KOPT-K1 (cell line): ENCODE data around the gene KIFC1.
"Not testable (repeated sequence)": the region's sequence is repeated elsewhere in the genome, so short reads cannot be mapped to it uniquely, and the experiment has no call there.

Source experiments
- H3K27ac ChIP-seq: fragments of 200-600 bp; sonication (generic); 2 replicates; pipeline ENCODE4 v1.5.1; 2016; ENCODE audit warnings: antibody characterized with exemption, mild to moderate bottlenecking, low read depth, low read length; ENCODE audit not compliant: poor library complexity, severe bottlenecking
- H3K36me3 ChIP-seq: fragments of 200-600 bp; sonication (generic); 2 replicates; pipeline ENCODE4 v1.5.1; 2017; ENCODE audit warnings: antibody characterized with exemption, mild to moderate bottlenecking, low read length, moderate library complexity; ENCODE audit not compliant: insufficient read depth
- H3K9me3 ChIP-seq: fragments of 200-600 bp; sonication (generic); 2 replicates; pipeline ENCODE4 v1.5.1; 2017; ENCODE audit warnings: antibody characterized with exemption, low read length, mild to moderate bottlenecking; ENCODE audit not compliant: insufficient read depth, poor library complexity, severe bottlenecking

The KIFC1 gene

DNA sequence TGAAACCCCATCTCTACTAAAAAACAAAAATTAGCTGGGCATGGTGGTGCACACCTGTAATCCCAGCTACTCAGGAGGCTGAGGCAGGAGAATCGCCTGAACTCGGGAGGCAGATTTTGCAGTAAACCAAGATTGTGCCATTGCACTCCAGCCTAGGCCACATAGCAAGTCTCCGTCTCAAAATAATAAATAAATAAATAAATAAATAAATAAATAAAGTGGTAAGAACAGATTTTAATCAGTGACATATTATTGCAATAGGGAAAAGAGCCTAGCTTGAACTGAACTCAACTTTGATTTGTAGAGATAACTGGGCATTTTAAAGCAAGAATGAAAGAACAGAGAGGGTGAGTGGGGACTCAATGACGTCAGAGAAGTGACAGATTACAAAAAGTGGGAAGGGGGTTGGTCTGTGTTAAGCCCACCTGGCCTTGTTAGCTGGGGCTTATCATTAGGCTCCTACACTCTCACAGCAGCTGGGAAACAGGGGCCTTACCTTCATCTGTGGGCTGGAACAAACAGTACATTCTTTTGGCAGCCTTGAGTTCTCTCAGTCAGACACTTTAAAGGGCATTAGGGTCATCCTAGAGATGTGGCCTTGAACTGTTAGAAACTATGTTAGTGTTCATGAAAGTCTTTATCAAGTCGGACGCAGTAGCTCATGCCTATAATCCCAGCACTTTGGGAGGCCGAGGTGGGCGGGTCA lies 24.5 kb upstream of the KIFC1 start:
- Histone ChIP-seq H3K36me3 (no peaks in the 10 kb centered on the region), H3K9me3 (no peaks in the 10 kb centered on the region), H3K27ac (no peak overlapping the region)

DNA sequence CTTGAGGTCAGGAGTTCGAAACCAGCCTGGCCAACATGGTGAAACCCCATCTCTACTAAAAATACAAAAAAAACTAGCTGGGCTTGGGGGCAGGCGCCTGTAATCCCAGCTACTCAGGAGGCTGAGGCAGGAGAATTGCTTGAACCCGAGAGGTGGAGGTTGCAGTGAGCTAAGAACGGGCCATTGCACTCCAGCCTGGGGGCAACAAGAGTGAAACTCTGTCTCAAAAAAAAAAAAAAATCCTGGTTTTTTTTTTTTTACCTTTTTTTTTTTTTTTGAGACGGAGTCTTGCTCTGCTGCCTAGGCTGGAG lies 24.0 kb upstream of the KIFC1 start:
- H3K27ac ChIP-seq, H3K9me3 ChIP-seq, H3K36me3 ChIP-seq: not testable (repeated sequence)

DNA sequence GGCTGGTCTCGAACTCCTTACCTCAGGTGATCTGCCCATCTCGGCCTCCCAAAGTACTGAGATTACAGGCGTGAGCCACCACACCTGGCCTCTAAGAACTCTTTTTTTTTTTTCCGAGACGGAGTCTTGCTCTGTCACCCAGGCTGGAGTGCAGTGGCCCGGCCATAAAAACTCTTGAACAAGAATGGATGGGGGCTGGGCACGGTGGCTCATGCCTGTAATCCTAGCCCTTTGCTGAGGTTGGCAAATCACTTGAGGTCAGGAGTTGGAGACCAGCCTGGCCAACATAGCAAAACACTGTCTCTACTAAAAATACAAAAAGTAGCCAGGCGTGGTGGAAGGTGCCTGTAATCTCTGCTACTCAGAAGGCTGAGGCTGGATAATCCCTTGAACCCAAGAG lies 19.7 kb upstream of the KIFC1 start:
- not testable (repeated sequence) for H3K27ac ChIP-seq, H3K36me3 ChIP-seq, H3K9me3 ChIP-seq

DNA sequence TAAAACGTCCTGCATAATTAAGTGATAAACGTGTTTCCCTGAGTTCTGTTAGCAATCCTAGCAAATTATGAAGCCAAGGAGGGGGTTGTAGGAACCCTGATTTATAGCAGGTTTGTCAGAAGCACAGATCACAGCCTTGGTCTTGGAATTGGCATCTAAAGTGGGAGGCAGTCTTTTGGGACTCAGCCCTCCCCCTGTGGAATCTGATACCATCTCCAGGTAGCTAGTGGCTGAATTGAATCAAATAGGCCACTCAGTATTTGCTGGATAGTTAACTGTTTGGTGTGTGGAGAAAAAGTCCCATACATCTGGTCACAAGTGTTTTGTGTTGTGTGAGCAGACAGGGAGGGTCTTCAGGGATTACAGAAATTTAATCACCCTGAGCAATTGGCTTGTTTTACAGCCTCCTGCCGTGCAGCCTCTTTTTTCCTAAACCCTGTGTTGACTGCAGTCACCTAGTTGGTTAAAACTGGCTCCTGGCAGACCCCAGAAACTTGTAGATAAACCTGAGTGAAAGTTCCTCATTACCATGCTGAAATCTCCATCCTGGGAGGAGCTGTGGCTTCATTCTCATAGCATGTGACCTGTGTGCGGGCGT lies 19.0 kb upstream of the KIFC1 start:
- no peaks in the 10 kb centered on the region for H3K36me3 ChIP-seq
- no peak overlapping the region for H3K27ac ChIP-seq
- H3K9me3 ChIP-seq = no peaks in the 10 kb centered on the region

GRCh38 chr6:33373960-33374910 lies 17.4 kb upstream of the KIFC1 start:
- no peaks in the 10 kb centered on the region for H3K36me3 ChIP-seq
- H3K27ac ChIP-seq = no peak overlapping the region
- H3K9me3 ChIP-seq = no peaks in the 10 kb centered on the region

- no peaks in the 10 kb centered on the region for H3K36me3 ChIP-seq
- no peak overlapping the region for H3K27ac ChIP-seq
- H3K9me3 ChIP-seq = no peaks in the 10 kb centered on the region
Observed at GRCh38 chr6:33375143-33375671, 16.4 kb upstream of the KIFC1 start.

- H3K27ac ChIP-seq = no peak overlapping the region
- no peaks in the 10 kb centered on the region for H3K9me3 ChIP-seq
- no peaks in the 10 kb centered on the region for H3K36me3 ChIP-seq
Observed at GRCh38 chr6:33377171-33377570, 14.5 kb upstream of the KIFC1 start.

DNA sequence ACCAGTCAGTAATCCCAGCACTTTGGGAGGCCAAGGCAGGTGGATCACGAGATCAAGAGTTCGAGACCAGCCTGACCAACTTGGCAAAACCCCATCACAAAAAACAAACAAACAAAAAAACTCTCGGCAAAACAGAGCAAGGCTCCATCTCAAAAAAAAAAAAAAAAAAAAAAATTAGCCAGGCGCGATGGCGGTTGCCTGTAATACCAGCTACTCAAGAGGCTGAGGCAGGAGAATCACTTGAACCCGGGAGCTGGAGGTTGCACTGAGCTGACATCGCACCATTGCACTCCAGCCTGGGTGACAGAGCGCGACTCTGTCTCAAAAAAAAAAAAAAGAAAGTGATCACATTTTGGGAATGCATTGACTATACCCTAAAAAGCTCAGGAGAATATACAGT lies 12.4 kb upstream of the KIFC1 start:
- H3K36me3 ChIP-seq, H3K9me3 ChIP-seq: not testable (repeated sequence)

DNA sequence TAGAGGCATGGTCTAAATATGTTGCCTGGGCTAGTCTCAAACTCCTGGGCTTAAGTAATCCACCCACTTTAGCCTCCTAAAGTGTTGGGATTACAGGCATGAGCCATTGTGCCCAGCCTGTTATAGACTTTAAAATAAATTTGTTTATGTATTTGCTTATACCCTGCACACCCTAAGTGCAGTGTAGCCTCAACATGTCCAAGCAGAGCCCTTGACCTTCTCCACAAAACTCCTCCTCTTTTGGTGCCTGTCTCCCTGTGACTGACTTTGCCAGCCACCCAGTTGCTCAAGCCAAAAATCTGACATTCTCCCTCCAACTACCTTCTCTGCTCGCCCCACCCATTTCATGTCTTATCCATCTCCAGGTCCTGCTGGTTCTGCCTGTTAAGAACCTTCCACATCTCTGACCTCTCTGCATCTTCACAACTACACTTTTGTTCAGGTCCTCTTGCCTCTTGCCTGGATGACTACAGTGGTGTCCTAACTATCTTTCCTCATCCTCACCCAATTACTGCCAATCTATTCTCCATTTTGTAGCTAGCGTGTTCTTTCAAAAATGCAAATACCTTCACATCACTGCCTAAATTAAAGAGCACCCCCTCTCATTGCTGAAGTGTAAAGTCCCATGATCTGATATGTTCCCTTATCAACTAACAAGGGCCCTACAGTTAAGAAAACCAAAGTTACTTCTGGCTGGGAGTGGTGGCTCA lies 11.2 kb upstream of the KIFC1 start:
- no peaks in the 10 kb centered on the region for H3K9me3 ChIP-seq
- no peaks in the 10 kb centered on the region for H3K36me3 ChIP-seq
- no peak overlapping the region for H3K27ac ChIP-seq

More for the DNA sequence above, 12.4 kb upstream of the KIFC1 start:
- not testable (repeated sequence) for H3K27ac ChIP-seq

DNA sequence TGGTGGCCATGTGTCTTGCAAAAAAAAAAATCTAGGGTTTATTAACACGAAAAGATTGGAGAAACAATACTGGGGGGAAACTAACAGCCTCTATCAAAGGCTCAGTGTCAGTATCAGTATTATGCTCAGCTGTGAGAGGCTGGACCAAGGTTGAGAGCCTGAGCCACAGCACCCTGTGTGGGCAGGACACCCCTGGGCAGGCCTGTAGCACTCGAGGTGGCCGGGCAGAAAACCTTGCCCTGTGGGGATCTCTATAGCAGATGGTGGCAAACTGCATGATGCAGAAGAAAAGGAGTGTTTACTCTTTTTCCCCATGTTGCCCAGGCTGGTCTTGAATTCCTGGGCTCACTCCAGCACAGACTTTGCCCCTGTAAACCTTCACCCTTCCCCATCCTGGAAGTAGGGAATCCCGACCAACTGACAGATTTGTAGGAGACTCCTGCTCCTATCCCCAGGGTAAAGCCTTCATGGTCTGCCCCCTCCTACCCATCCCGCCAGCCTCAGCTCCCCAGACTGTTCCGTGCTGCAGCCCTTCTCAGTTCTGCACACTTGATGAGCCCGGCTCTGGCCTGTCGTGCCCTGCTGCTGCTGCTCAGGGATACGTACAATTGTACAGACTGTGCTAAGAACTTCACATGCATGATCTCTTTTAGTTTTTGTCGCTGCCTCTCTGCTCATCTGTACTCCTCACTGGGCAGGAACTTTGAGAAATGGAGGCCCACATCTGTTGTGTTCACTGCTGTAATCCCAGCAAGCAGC lies 8.0 kb upstream of the KIFC1 start:
- no peak overlapping the region for H3K27ac ChIP-seq
- H3K36me3 ChIP-seq = no peaks in the 10 kb centered on the region
- H3K9me3 ChIP-seq = no peaks in the 10 kb centered on the region

DNA sequence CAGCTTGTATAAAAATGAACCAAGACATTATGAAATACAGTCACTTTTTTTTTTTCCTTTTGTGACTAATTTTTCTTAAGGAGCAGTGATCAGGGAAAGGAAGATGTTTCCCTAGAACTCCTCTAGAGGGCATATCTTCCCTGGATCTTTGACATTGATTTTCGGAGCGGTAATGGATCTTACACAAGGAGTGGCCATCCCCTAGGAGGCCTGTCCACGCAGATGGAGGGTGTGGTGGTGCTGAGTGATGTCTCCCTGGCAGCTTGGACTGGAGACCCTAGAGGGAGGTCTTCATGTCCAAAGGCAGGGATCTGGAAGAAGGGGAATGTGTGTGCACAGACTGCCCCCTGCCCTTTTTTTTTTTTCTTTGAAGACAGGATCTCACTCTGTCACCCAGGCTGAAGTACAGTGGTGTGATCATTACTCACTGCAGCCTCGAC lies 7.0 kb upstream of the KIFC1 start:
- H3K36me3 ChIP-seq = no peaks in the 10 kb centered on the region
- no peaks in the 10 kb centered on the region for H3K9me3 ChIP-seq
- H3K27ac ChIP-seq = no peak overlapping the region

DNA sequence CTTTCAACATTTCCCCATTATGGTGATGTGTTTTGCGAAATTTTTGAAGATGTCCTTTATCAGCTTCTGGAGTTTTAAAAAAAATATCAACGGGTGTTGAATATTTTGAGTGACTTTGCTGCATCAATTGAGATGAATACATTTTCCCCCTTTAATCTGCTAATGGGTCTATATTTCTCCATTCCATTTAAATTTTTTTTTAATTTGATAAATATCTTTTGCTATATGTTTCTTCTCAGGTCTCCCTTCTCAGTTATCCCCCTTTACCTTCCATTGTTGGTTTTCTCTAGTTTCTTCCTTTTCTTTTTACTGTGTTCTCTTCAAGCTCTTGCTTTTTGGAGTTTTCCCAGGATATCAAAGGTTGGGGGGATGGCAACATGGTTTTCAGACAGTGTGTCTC lies 1.4 kb upstream of the KIFC1 start:
- Histone ChIP-seq H3K9me3 (no peaks in the 10 kb centered on the region), H3K27ac (no peak overlapping the region), H3K36me3 (peaks cover 15% of the 10 kb centered on the region)

GRCh38 chr6:33390767-33391277 lies 801 bp upstream of the KIFC1 start:
- H3K36me3 ChIP-seq = peaks cover 22% of the 10 kb centered on the region
- H3K27ac ChIP-seq = peak overlapping the region; percentile 98
- no peaks in the 10 kb centered on the region for H3K9me3 ChIP-seq

DNA sequence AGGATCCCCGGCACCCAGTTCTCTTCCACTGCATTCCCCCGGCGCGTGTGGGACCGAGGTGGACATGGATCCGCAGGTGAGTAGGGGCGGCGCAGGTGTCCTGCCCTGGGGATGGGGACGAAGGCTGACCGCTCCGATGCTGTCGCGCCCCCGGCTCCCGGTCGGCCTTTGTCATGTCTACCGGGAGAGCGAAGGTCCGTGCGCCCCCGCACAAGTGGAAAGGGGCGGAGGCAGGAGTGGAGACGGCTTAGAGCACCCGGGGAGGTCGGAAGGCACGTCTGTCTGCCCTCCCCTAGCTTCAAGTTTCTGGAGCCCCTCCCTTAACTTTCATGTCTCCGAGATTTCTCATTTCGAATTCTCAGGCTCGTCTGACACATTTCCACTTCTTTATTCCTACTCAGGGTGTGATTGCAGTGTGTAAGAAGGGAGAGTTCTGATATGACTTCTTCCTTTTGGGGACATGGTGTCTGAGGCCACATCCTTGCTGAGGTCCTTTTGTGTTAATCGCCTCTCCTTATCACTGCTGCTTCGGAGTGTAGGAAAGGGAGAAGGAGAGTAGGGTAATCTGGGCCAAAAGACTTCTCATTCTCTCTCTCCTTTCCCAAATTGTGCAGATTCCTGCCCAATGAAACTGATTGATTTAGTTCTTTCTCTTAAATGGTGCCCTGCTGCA lies 435 bp downstream of the KIFC1 start:
- Histone ChIP-seq H3K36me3 (peaks cover 34% of the 10 kb centered on the region), H3K27ac (peak overlapping the region; percentile 98), H3K9me3 (no peaks in the 10 kb centered on the region)
